Coronary artery (tissue), 2 donors: ENCODE data around the gene PBX4.

Experiments
- DNase-seq: peaks from one replicate; pipeline ENCODE4 v3.0.0-alpha.2; 2017; ENCODE audit warnings: low spot score
- H3K27ac ChIP-seq, 2 donors: fragments of 200-600 bp; sonication (generic); one replicate each; pipeline ENCODE4 v1.5.1; 2016 to 2019
- H3K4me3 ChIP-seq: fragments of 200-600 bp; sonication (generic); 2 replicates; pipeline ENCODE4 v1.5.1; 2016; ENCODE audit warnings: mild to moderate bottlenecking, moderate library complexity
- CTCF ChIP-seq: fragments of 200-600 bp; sonication (generic); IDR thresholded peaks from one replicate; pipeline ENCODE4 v1.5.1; 2019; ENCODE audit warnings: antibody characterized with exemption

Gene PBX4

GRCh38 chr19:19597809-19598306 lies 20.6 kb downstream of the PBX4 start:
- DNase-seq, result no peak
- no peak overlapping the region for H3K27ac ChIP-seq
- H3K4me3 ChIP-seq, result no peak overlapping the region
- no peak for TF ChIP-seq CTCF

GRCh38 chr19:19595171-19595701 lies 23.3 kb downstream of the PBX4 start:
- H3K4me3 ChIP-seq, result no peak overlapping the region
- H3K27ac ChIP-seq, result no peak overlapping the region
- no peak for TF ChIP-seq CTCF
- DNase-seq, result no peak

GRCh38 chr19:19594381-19594780 lies 24.1 kb downstream of the PBX4 start:
- H3K27ac ChIP-seq, result no peak overlapping the region
- no peak for TF ChIP-seq CTCF
- no peak for DNase-seq
- no peak overlapping the region for H3K4me3 ChIP-seq

- TF ChIP-seq CTCF, result no peak
- Histone ChIP-seq H3K4me3 (no peak overlapping the region), H3K27ac (no peak overlapping the region)
- no peak for DNase-seq
Observed at GRCh38 chr19:19592690-19593089, 25.8 kb downstream of the PBX4 start.

- no peak for DNase-seq
- Histone ChIP-seq H3K27ac (peak overlapping the region in 1 of 2 donors; percentile 41), H3K4me3 (no peak overlapping the region)
- TF ChIP-seq CTCF, result no peak
Observed at GRCh38 chr19:19591133-19591825, 27.2 kb downstream of the PBX4 start.

- TF ChIP-seq CTCF, result no peak
- H3K27ac ChIP-seq, result no peak overlapping the region
- no peak overlapping the region for H3K4me3 ChIP-seq
- DNase-seq, result no peak
Observed at GRCh38 chr19:19588546-19588945, 29.9 kb downstream of the PBX4 start.

GRCh38 chr19:19587771-19588170 lies 30.7 kb downstream of the PBX4 start:
- no peak overlapping the region for H3K27ac ChIP-seq
- no peak overlapping the region for H3K4me3 ChIP-seq
- no peak for TF ChIP-seq CTCF
- DNase-seq, result no peak
